ENCODE results near the gene WASF3.

WASF3 gene

DNA sequence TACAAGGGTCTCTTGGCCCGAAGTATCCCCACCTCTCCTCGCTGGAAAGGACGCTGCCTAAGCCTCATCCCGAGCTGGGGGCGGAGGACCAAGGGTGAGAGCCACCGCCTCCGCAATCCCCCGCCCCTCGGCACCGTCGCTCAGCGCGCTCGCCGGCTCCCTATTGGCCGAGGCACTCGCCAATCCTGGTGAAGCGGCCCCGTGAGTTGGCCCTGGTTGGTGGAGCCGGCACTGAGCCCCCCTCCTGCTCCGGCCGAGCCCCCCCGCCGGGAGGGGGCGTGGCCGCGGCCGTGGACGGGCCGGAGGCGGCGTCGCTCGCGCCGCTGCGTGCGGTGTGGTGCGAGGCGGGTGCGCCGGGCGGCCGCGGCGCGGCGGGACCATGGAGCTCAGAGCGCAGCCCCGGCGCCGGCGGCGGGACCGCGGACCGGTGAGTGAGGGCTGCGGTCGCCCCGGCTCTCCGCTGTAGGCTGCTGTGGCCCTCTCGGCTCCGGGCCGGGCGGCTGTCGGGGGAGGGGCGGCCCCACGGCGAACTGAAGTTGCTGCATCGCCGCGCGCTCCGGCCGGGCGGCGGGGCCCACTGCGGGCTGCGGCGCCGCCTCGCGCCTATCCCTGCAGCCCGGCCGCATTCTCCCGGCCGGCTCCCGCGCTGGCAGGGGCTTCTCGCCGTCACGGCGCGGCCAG lies at the start of gene WASF3:
Gene WASF3, plus strand, starts transcription at position 291 of the 681 bp plus-strand sequence. CDS start 84,588 bp downstream, outside the sequence.
- DNase-seq = no peak

- no peak for DNase-seq
These were observed 48.6 kb upstream of the WASF3 start for GRCh38 chr13:26508885-26509284.

- DNase-seq = no peak
These were observed 48.0 kb upstream of the WASF3 start for GRCh38 chr13:26509491-26509890.

- no peak for DNase-seq
These were observed 43.6 kb upstream of the WASF3 start for GRCh38 chr13:26513931-26514330.

GRCh38 chr13:26515721-26516120 lies 41.8 kb upstream of the WASF3 start:
- no peak for DNase-seq

DNA sequence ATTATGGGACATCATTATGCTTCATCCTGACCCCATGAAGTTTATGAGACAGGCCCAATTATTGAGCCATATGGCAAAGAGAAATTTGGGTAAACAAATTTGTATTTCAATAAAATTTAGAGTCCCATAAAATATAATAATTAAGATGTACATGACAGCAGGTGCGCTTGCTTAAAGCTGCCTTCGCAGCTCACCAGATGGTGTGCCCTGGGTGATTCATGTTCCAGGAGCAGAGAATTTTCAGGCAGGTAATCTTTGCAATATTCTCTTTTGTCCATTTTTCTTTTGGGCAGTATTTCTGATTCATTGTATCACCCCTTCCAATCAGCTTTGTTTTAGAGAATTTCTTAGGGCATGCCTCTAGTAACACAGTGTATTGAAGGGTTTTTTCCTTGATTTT lies 39.5 kb upstream of the WASF3 start:
- DNase-seq = no peak

GRCh38 chr13:26518451-26518959 lies 39.0 kb upstream of the WASF3 start:
- DNase-seq = no peak

DNA sequence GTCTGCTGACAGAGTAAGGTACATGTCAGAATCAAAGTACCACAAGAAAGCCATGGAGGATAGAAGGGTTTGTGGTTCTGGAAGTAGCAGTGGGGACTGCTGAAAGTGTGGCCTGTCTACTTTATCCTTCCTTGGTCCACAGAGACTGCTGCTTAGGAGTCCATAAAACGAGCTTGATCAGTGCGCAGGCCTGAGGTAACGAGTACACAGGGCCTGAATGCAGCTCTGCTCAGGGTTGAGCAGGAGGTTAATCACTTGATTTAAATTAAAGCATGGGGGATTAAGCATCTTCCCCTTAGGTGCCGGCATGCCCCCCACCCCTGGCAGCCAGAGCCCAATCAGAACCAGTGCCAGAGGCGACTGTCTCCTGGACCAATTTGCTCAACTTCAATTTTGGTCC lies 34.9 kb upstream of the WASF3 start:
- DNase-seq = no peak

GRCh38 chr13:26523007-26523406 lies 34.5 kb upstream of the WASF3 start:
- no peak for DNase-seq

- no peak for DNase-seq
These were observed 32.0 kb upstream of the WASF3 start for GRCh38 chr13:26525528-26525927.

- DNase-seq = no peak
These were observed 30.7 kb upstream of the WASF3 start for GRCh38 chr13:26526702-26527216.

GRCh38 chr13:26528527-26528926 lies 29.0 kb upstream of the WASF3 start:
- no peak for DNase-seq

GRCh38 chr13:26529441-26529840 lies 28.0 kb upstream of the WASF3 start:
- DNase-seq = no peak

- no peak for DNase-seq
These were observed 25.7 kb upstream of the WASF3 start for GRCh38 chr13:26531742-26532141.

GRCh38 chr13:26534036-26534726 lies 23.3 kb upstream of the WASF3 start:
- DNase-seq = no peak

GRCh38 chr13:26538363-26539317 lies 18.8 kb upstream of the WASF3 start:
- no peak for DNase-seq

DNA sequence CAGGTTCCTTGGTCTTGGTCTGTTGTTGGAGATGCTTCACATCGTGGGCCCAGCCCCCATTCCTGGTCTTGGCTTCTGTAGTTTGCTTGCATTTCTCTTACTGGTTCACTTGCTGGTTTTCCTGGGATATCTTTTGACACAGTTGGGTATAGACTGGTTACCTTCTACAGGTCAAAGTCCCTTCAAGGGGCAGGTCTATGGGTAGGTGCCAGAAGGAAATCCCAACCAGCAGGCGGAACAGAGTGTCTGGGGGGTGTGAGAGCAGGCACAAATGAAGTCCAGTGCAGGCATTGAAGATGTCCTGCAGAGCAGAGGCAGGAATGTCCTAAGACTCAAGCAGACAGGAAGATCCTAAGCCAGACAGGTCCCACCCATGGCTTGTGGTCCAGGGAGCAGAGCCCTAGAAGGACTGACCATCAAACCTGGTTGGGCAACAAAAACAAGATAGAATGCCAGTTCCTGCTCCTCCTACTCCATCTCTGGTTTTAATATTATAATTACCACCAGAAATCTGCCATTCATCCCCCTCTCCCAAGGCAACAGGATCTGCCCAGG lies 17.7 kb upstream of the WASF3 start:
- no peak for DNase-seq

DNA sequence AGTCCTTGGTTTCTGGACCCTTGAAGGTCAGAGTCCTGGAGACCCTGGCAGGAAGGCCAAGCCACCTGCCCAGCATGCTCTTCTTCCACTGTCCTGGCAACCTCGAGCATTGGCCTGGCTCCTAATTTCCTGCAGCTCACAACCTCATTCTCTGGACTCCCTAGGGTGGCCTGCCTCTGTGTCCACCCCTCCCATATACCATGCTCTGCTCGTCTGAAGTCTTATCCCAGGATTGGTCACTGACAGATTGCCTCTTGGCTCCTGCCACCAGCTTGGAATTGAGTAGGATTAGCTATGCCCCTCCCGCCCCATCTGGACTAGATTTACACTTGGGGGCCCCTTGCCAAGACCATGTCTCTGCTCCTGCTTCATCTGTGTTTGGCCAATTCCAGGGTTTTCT lies 17.1 kb upstream of the WASF3 start:
- DNase-seq = no peak

- no peak for DNase-seq
These were observed 16.4 kb upstream of the WASF3 start for GRCh38 chr13:26541041-26541440.

- no peak for DNase-seq
These were observed 15.6 kb upstream of the WASF3 start for GRCh38 chr13:26541678-26542568.

GRCh38 chr13:26544707-26545106 lies 12.8 kb upstream of the WASF3 start:
- DNase-seq = no peak

Measured in activated T-cell treated with anti-CD3 and anti-CD28 coated beads for 4 hours (primary cell).